ENCODE results near the gene SLC12A7. TPM values are rescaled to one million over a fixed set of nuclear protein-coding genes. Genes with fewer than 3 reads are reported as not detected.
A peak's percentile ranks its signal among the peaks of the same experiment; 100 is the strongest.

SLC12A7 gene
- total RNA-seq, 6 experiments from 2014 or later, result 0.07 to 0.09 (median 0.09) TPM; not detected in 3

GRCh38 chr5:1124205-1125029, 12.6 kb upstream of the SLC12A7 start:
- peaks cover 11% of the 10 kb centered on the region for H3K4me1 Mint-ChIP-seq (ENCODE audit: low read depth)
- H3K27ac Mint-ChIP-seq, result no peak overlapping the region
- no peak for TF ChIP-seq CTCF (IDR thresholded peaks at IDR 0.05)
- H3K36me3 Mint-ChIP-seq (ENCODE audit: low read depth), result no peaks in the 10 kb centered on the region
- peak overlapping the region; percentile 11; the same call in 1 of the 2 replicates for H3K4me3 Mint-ChIP-seq
- H3K27me3 Mint-ChIP-seq (ENCODE audit: insufficient read depth), result peaks cover 30% of the 10 kb centered on the region
- no peak for DNase-seq
- H3K9me3 Mint-ChIP-seq, result no peaks in the 10 kb centered on the region

GRCh38 chr5:1123418-1124147, 11.7 kb upstream of the SLC12A7 start:
- Mint-ChIP-seq H3K4me1 (ENCODE audit: low read depth) (peaks cover 11% of the 10 kb centered on the region), H3K36me3 (ENCODE audit: low read depth) (no peaks in the 10 kb centered on the region), H3K9me3 (no peaks in the 10 kb centered on the region), H3K27me3 (ENCODE audit: insufficient read depth) (peaks cover 25% of the 10 kb centered on the region), H3K27ac (no peak overlapping the region), H3K4me3 (no peak overlapping the region)
- TF ChIP-seq CTCF (IDR thresholded peaks at IDR 0.05), result no peak
- DNase-seq, result no peak

- no peaks in the 10 kb centered on the region for H3K36me3 Mint-ChIP-seq (ENCODE audit: low read depth)
- no peak overlapping the region for H3K4me3 Mint-ChIP-seq
- no peak for TF ChIP-seq CTCF (IDR thresholded peaks at IDR 0.05)
- H3K27ac Mint-ChIP-seq, result no peak overlapping the region
- peaks cover 11% of the 10 kb centered on the region for H3K4me1 Mint-ChIP-seq (ENCODE audit: low read depth)
- H3K9me3 Mint-ChIP-seq, result no peaks in the 10 kb centered on the region
- peaks cover 31% of the 10 kb centered on the region for H3K27me3 Mint-ChIP-seq (ENCODE audit: insufficient read depth)
- no peak for DNase-seq
These were observed 10.8 kb upstream of the SLC12A7 start for GRCh38 chr5:1122511-1123294.

- no peaks in the 10 kb centered on the region for H3K36me3 Mint-ChIP-seq (ENCODE audit: low read depth)
- TF ChIP-seq CTCF (IDR thresholded peaks at IDR 0.05), result no peak
These were observed 10.0 kb upstream of the SLC12A7 start for GRCh38 chr5:1121891-1122290.

GRCh38 chr5:1121044-1121443, 9.2 kb upstream of the SLC12A7 start:
- peaks cover 16% of the 10 kb centered on the region for H3K4me1 Mint-ChIP-seq (ENCODE audit: low read depth)
- no peak for DNase-seq
- no peak for TF ChIP-seq CTCF (IDR thresholded peaks at IDR 0.05)
- no peaks in the 10 kb centered on the region for H3K36me3 Mint-ChIP-seq (ENCODE audit: low read depth)
- H3K4me3 Mint-ChIP-seq, result no peak overlapping the region
- peaks cover 27% of the 10 kb centered on the region for H3K27me3 Mint-ChIP-seq (ENCODE audit: insufficient read depth)
- H3K27ac Mint-ChIP-seq, result no peak overlapping the region
- no peaks in the 10 kb centered on the region for H3K9me3 Mint-ChIP-seq

More at GRCh38 chr5:1121891-1122290, 10.0 kb upstream of the SLC12A7 start:
- DNase-seq, result no peak
- Mint-ChIP-seq H3K27me3 (ENCODE audit: insufficient read depth) (peaks cover 29% of the 10 kb centered on the region), H3K4me1 (ENCODE audit: low read depth) (peaks cover 16% of the 10 kb centered on the region), H3K4me3 (no peak overlapping the region), H3K9me3 (no peaks in the 10 kb centered on the region), H3K27ac (no peak overlapping the region)

All from HFFc6 (cell line).